Measurements from ENCODE around the gene PCDHGC4. TPM values are rescaled to one million over a fixed set of nuclear protein-coding genes. Genes with fewer than 3 reads are reported as not detected.

Gene PCDHGC4
- total and polyA plus RNA-seq, 2 of the 8 experiments (the other 6 are each of a cell fraction or from before 2014, with no cell fraction given), result 2.1 to 2.4 TPM

DNA sequence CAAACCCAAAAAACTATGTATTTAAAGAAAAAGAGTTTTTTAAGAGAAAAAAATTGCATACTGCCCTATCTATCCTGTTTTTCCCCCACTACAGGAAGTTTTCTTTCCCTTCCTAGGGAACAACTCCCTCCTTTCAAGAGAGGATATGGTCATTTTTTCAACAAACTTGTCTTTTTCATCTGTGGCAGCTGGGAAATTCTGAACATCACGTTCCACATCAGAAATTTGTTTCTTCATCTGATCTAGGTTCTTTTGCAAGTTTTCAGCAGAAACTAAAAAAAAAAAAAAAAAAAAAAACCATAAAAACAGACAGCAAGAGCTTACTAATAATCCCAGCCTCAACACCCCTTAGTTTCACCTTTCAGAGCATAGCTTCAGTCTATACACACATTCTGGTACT is 42.6 kb downstream of the PCDHGC4 start:
- Histone ChIP-seq H4K91ac (replicated peaks; ENCODE audit: insufficient read length, low read length) (no peak overlapping the region), H3K79me1 (ENCODE audit: low read depth, low read length) (no peaks in the 10 kb centered on the region), H3K9ac (replicated peaks in 1 of 4; ENCODE audit: extremely low read depth in 1 of 4, low read depth in 3 of 4, low read length in 3 of 4) (no peak overlapping the region), H3K27me3 (replicated peaks in 1 of 4; ENCODE audit: control insufficient read depth in 3 of 4, extremely low read depth in 1 of 4, insufficient read depth in 3 of 4, low read length in 3 of 4) (no peaks in the 10 kb centered on the region), H4K20me1 (replicated peaks in 1 of 2; ENCODE audit: control insufficient read depth in 1 of 2, insufficient read depth in 2 of 2, low read length in 2 of 2) (no peaks in the 10 kb centered on the region), H2BK120ac (replicated peaks; ENCODE audit: low read depth, low read length) (no peak overlapping the region), H2BK15ac (ENCODE audit: low read length) (no peak overlapping the region), H2BK12ac (ENCODE audit: low read depth, low read length) (no peak overlapping the region), H3K4me1 (replicated peaks in 1 of 4; ENCODE audit: control insufficient read depth in 3 of 4, insufficient read depth in 4 of 4, low read length in 3 of 4) (peaks cover 2 to 15% (median 8%) of the 10 kb centered on the region in 4 experiments; a peak in 6 of 7 replicates), H3K4me2 (ENCODE audit: insufficient read depth in 1 of 2, low read depth in 2 of 2, low read length in 2 of 2) (no peak overlapping the region), H3K56ac (replicated peaks; ENCODE audit: insufficient read length, low read depth, low read length) (no peak overlapping the region), H4K8ac (ENCODE audit: extremely low read depth, insufficient read depth, low read length) (no peak overlapping the region), H3K36me3 (ENCODE audit: control insufficient read depth in 2 of 4, insufficient read depth in 4 of 4, low read length in 3 of 4) (peaks cover 23 to 43% (median 32%) of the 10 kb centered on the region in 4 experiments), H3K27ac (ENCODE audit: low read depth, low read length) (no peak overlapping the region), H2BK5ac (ENCODE audit: low read depth, low read length) (no peak overlapping the region), H3K79me2 (ENCODE audit: control insufficient read depth in 1 of 2, insufficient read depth in 2 of 2, low read length in 2 of 2) (no peaks in the 10 kb centered on the region), H3K14ac (ENCODE audit: insufficient read length) (no peak overlapping the region), H3K23ac (ENCODE audit: insufficient read length) (no peak overlapping the region), H2BK20ac (ENCODE audit: low read length) (no peak overlapping the region), H4K5ac (ENCODE audit: insufficient read length, low read depth, low read length) (no peak overlapping the region), H2AFZ (ENCODE audit: low read length) (no peak overlapping the region), H3K9me3 (ENCODE audit: insufficient read depth in 2 of 2, low read depth in 1 of 2, low read length in 1 of 2) (no peaks in the 10 kb centered on the region), H3K23me2 (ENCODE audit: low read depth, low read length) (no peaks in the 10 kb centered on the region), H3K4me3 (ENCODE audit: extremely low read depth in 1 of 4, insufficient read depth in 2 of 4, low read depth in 3 of 4, low read length in 4 of 4) (no peak overlapping the region), H2AK5ac (ENCODE audit: low read depth, low read length) (no peak overlapping the region), H3K18ac (ENCODE audit: extremely low read depth, low read length) (no peak overlapping the region), H3K4ac (replicated peaks; ENCODE audit: insufficient read length, low read depth, low read length) (no peak overlapping the region)
- ChIA-PET POLR2A (ENCODE audit: partially characterized antibody) (interaction anchor here (0.6 kb wide), 1 partner anchor 31 kb away, joined by 3 read pairs; no protein-coding TSS in a partner anchor), CTCF (ENCODE audit: partially characterized antibody) (interaction anchor here (0.7 to 50.9 kb wide), 9 partner anchors 8 to 310 kb away, joined by 3 to 1236 read pairs (median 4); partner anchors contain the start of genes PCDHB15, PCDHGA10, PCDHGA11 and PCDHGA9)
- DNase-seq (ENCODE audit: low read depth in 1 of 2, low spot score in 2 of 2) (no peak), FAIRE-seq (no peak)
- TF ChIP-seq BCL11A (IDR thresholded peaks at IDR 0.05; ENCODE audit: low read depth in 2 of 2, low read length in 2 of 2) (no peak), EZH2 (IDR thresholded peaks at IDR 0.05; ENCODE audit: low read depth, low read length, severe bottlenecking) (no peak), RBBP5 (IDR thresholded peaks at IDR 0.05; ENCODE audit: borderline replicate concordance, low read depth, low read length) (no peak), FOSL1 (IDR thresholded peaks at IDR 0.05; ENCODE audit: insufficient read depth, low read depth, low read length) (no peak), JUN (IDR thresholded peaks at IDR 0.05; ENCODE audit: low read depth, low read length) (no peak), POLR2AphosphoS5 (IDR thresholded peaks at IDR 0.05; ENCODE audit: low read depth, low read length) (no peak), CBX8 (IDR thresholded peaks at IDR 0.05; ENCODE audit: borderline replicate concordance, low read depth, low read length) (no peak), GABPA (IDR thresholded peaks at IDR 0.05; ENCODE audit: borderline replicate concordance, insufficient read depth, low read length) (no peak)
- 53% methylated on average over 1 of the region's 1 CpG; no CpG with 5 or more reads in 1 of the 2 experiments for WGBS, 2 experiments (ENCODE audit: extremely low coverage in 1 of 2, insufficient coverage in 1 of 2, insufficient read length in 1 of 2, insufficient replicate concordance in 2 of 2, low coverage in 1 of 2, low lambda C conversion rate in 2 of 2, missing lambda C conversion rate in 1 of 2)
